Prostate gland (tissue), 2 donors: Measurements from ENCODE around the gene EGLN3.

ENCODE experiments used
- POLR2AphosphoS5 ChIP-seq: sonication (generic); formaldehyde crosslinking; IDR thresholded peaks from one replicate; pipeline ENCODE4 v1.6.1; 2017; ENCODE audit warnings: antibody characterized with exemption
- TF ChIP-seq, protein P1 (sequence below), 4 experiments: fragments of 200-600 bp in 2 of 4; fragments of 450-650 bp in 2 of 4; sonication (generic) in 2 of 4; IDR thresholded peaks; 1 replicate in 3 of 4; 2 replicates in 1 of 4; pipeline ENCODE4 v1.5.1; 2016 to 2019; ENCODE audit warnings: antibody characterized with exemption in 4 of 4, mild to moderate bottlenecking in 2 of 4, moderate library complexity in 2 of 4

GRCh38 chr14:33932576-33933345 lies 18.1 kb downstream of the EGLN3 start:
- TF ChIP-seq, protein P1, sequence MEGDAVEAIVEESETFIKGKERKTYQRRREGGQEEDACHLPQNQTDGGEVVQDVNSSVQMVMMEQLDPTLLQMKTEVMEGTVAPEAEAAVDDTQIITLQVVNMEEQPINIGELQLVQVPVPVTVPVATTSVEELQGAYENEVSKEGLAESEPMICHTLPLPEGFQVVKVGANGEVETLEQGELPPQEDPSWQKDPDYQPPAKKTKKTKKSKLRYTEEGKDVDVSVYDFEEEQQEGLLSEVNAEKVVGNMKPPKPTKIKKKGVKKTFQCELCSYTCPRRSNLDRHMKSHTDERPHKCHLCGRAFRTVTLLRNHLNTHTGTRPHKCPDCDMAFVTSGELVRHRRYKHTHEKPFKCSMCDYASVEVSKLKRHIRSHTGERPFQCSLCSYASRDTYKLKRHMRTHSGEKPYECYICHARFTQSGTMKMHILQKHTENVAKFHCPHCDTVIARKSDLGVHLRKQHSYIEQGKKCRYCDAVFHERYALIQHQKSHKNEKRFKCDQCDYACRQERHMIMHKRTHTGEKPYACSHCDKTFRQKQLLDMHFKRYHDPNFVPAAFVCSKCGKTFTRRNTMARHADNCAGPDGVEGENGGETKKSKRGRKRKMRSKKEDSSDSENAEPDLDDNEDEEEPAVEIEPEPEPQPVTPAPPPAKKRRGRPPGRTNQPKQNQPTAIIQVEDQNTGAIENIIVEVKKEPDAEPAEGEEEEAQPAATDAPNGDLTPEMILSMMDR (IDR thresholded peaks at IDR 0.05) = no peak
- TF ChIP-seq POLR2AphosphoS5 = no peak
